ENCODE measurements around the gene SHROOM3.
A peak's percentile ranks its signal among the peaks of the same experiment; 100 is the strongest.

Gene SHROOM3

GRCh38 chr4:76690011-76690905 is 255.2 kb downstream of the SHROOM3 start:
- FAIRE-seq (no peak), DNase-seq (ENCODE audit: low spot score) (no peak)

- DNase-seq (ENCODE audit: low spot score) (no peak), FAIRE-seq (no peak)
Observed at GRCh38 chr4:76690906-76691275, 255.9 kb downstream of the SHROOM3 start.

- DNase-seq (ENCODE audit: low spot score) (peak; percentile 35), FAIRE-seq (peak; percentile 73)
Observed at GRCh38 chr4:76691807-76692582, 257.0 kb downstream of the SHROOM3 start.

- FAIRE-seq (no peak), DNase-seq (ENCODE audit: low spot score) (no peak)
Observed at GRCh38 chr4:76692761-76693160, 257.7 kb downstream of the SHROOM3 start.

GRCh38 chr4:76694056-76694455 is 259.0 kb downstream of the SHROOM3 start:
- FAIRE-seq (no peak), DNase-seq (ENCODE audit: low spot score) (no peak)

GRCh38 chr4:76696109-76696508 is 261.1 kb downstream of the SHROOM3 start:
- DNase-seq (ENCODE audit: low spot score) (no peak), FAIRE-seq (no peak)

GRCh38 chr4:76697129-76697803 is 262.2 kb downstream of the SHROOM3 start:
- no peak for DNase-seq (ENCODE audit: low spot score)

GRCh38 chr4:76698141-76698540 is 263.1 kb downstream of the SHROOM3 start:
- DNase-seq (ENCODE audit: low spot score) = no peak
- FAIRE-seq = no peak

More at GRCh38 chr4:76697129-76697803, 262.2 kb downstream of the SHROOM3 start:
- FAIRE-seq = no peak

- DNase-seq (ENCODE audit: low spot score) = no peak
- FAIRE-seq = no peak
Observed at GRCh38 chr4:76699751-76700310, 264.8 kb downstream of the SHROOM3 start.

- no peak for FAIRE-seq
Observed at GRCh38 chr4:76702440-76703122, 267.6 kb downstream of the SHROOM3 start.

GRCh38 chr4:76703123-76703490 is 268.1 kb downstream of the SHROOM3 start:
- no peak for DNase-seq (ENCODE audit: low spot score)
- no peak for FAIRE-seq

More at GRCh38 chr4:76702440-76703122, 267.6 kb downstream of the SHROOM3 start:
- DNase-seq (ENCODE audit: low spot score) = no peak

GRCh38 chr4:76703676-76704075 is 268.6 kb downstream of the SHROOM3 start:
- DNase-seq (ENCODE audit: low spot score) (no peak), FAIRE-seq (no peak)

- DNase-seq (ENCODE audit: low spot score) (peak; percentile 40), FAIRE-seq (no peak)
Observed at GRCh38 chr4:76704133-76704881, 269.3 kb downstream of the SHROOM3 start.

GRCh38 chr4:76705472-76705871 is 270.4 kb downstream of the SHROOM3 start:
- DNase-seq (ENCODE audit: low spot score) (no peak), FAIRE-seq (no peak)

- FAIRE-seq (no peak), DNase-seq (ENCODE audit: low spot score) (no peak)
Observed at GRCh38 chr4:76706581-76706980, 271.6 kb downstream of the SHROOM3 start.

GRCh38 chr4:76708971-76709771 is 274.1 kb downstream of the SHROOM3 start:
- FAIRE-seq (no peak), DNase-seq (ENCODE audit: low spot score) (no peak)

GRCh38 chr4:76709772-76710090 is 274.7 kb downstream of the SHROOM3 start:
- DNase-seq (ENCODE audit: low spot score) (no peak), FAIRE-seq (no peak)

GRCh38 chr4:76712564-76712963 is 277.5 kb downstream of the SHROOM3 start:
- no peak for FAIRE-seq

GRCh38 chr4:76714226-76714625 is 279.2 kb downstream of the SHROOM3 start:
- FAIRE-seq (no peak), DNase-seq (ENCODE audit: low spot score) (no peak)

More at GRCh38 chr4:76712564-76712963, 277.5 kb downstream of the SHROOM3 start:
- no peak for DNase-seq (ENCODE audit: low spot score)
